Esophagus muscularis mucosa (tissue), 4 donors: ENCODE results near the gene ATXN7L3. TPM values are rescaled to one million over a fixed set of nuclear protein-coding genes. Genes with fewer than 3 reads are reported as not detected.

Experiments used
- DNase-seq: peaks from one replicate; pipeline ENCODE4 v3.0.0-alpha.2; 2017; ENCODE audit errors: extremely low spot score
- H3K27ac ChIP-seq, 4 donors: fragments of 200-600 bp; sonication (generic); replicated peaks in 1 of 4; 1 replicate in 3 of 4; 2 replicates in 1 of 4; pipeline ENCODE4 v1.5.1; 2016 to 2019; ENCODE audit warnings: mild to moderate bottlenecking in 1 of 4
- H3K27me3 ChIP-seq, 4 donors: fragments of 200-600 bp; sonication (generic); one replicate each; pipeline versions ENCODE4 v1.5.1 to v1.6.0; 2016 to 2019
- H3K36me3 ChIP-seq, 4 donors: fragments of 200-600 bp; sonication (generic); one replicate each; pipeline ENCODE4 v1.5.1; 2016 to 2019
- H3K4me1 ChIP-seq, 4 donors: fragments of 200-600 bp; sonication (generic); one replicate each; pipeline ENCODE4 v1.5.1; 2016 to 2019
- H3K4me3 ChIP-seq, 4 donors: fragments of 200-600 bp; sonication (generic); 1 replicate in 2 of 4; 2 replicates in 2 of 4; pipeline ENCODE4 v1.5.1; 2016 to 2019; ENCODE audit warnings: mild to moderate bottlenecking in 4 of 4, moderate library complexity in 1 of 4
- H3K9me3 ChIP-seq, 4 donors: fragments of 200-600 bp; sonication (generic); 1 replicate in 3 of 4; 2 replicates in 1 of 4; pipeline ENCODE4 v1.5.1; 2016 to 2019
- CTCF ChIP-seq, 3 experiments: fragments of 200-600 bp in 2 of 3; fragments of 450-650 bp in 1 of 3; sonication (generic) in 2 of 3; IDR thresholded peaks; one replicate each; pipeline ENCODE4 v1.5.1; 2017 to 2019; ENCODE audit warnings: antibody characterized with exemption in 3 of 3, mild to moderate bottlenecking in 2 of 3, moderate library complexity in 1 of 3
- EP300 ChIP-seq: sonication (generic); formaldehyde crosslinking; IDR thresholded peaks from one replicate; pipeline ENCODE4 v1.6.1; 2017; ENCODE audit warnings: antibody characterized with exemption
- POLR2A ChIP-seq: fragments of 450-650 bp; IDR thresholded peaks from one replicate; pipeline ENCODE4 v1.6.1; 2017; ENCODE audit warnings: antibody characterized with exemption, moderate library complexity, mild to moderate bottlenecking, low read depth
- POLR2AphosphoS5 ChIP-seq, 2 donors: sonication (generic); formaldehyde crosslinking; IDR thresholded peaks; one replicate each; pipeline ENCODE4 v1.6.1; 2017; ENCODE audit warnings: antibody characterized with exemption in 2 of 2
- WGBS: methylation state at CpG from one replicate; pipeline ENCODE4 v1.1.5; 2018; 5-methylcytosine and 5-hydroxymethylcytosine counted together
- intact Hi-C: fragments of 100-400 bp; cut with DNase I; formaldehyde crosslinking; loops from one replicate; pipeline ENCODE4 v1.15.1; 2023
- total RNA-seq, 4 donors: library from RNA; depleted of rRNA; stranded (reverse); fragments of >200 nt; gene quantifications; one replicate each; pipeline versions ENCODE4 v1.1.0 to v1.2.1, GENCODE V29; 2016

The ATXN7L3 gene
- total RNA-seq, 4 donors from 2014 or later, result 41.9 to 72.6 (median 50.0) TPM

DNA sequence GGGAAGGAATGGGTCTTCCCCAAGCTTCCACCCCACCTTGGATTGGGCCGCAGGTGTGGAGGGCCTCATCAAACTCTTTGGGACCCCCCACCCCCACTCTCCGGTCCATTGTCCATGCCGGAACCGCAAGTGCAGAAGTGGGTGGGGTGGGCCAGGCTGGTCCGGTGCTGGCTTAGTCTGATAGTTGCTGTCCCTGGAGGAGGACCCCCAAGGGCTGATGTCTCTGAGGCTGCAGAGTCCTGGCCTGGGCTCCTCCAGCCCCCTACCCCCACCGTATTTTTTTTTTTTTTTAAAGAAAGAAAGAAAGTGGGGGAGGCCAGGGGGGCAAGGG is 7.1 kb upstream of the ATXN7L3 start:
- Histone ChIP-seq H3K4me1 (peaks cover 14 to 33% (median 28%) of the 10 kb centered on the region in 4 donors), H3K27ac (no peak overlapping the region), H3K36me3 (peaks cover 18 to 52% (median 49%) of the 10 kb centered on the region in 4 donors), H3K9me3 (no peaks in the 10 kb centered on the region), H3K27me3 (peaks cover 0 to 8% (median 0%) of the 10 kb centered on the region in 4 donors), H3K4me3 (no peak overlapping the region)
- intact Hi-C loops, result no loop called here
- no peak for TF ChIP-seq POLR2AphosphoS5 (IDR thresholded peaks at IDR 0.05)
- TF ChIP-seq CTCF (IDR thresholded peaks at IDR 0.05), result no peak
- no peak for TF ChIP-seq EP300
- no peak for TF ChIP-seq POLR2A
- WGBS, result 77% methylated on average over 4 of the region's 6 CpGs
- DNase-seq, result no peak

GRCh38 chr17:44205962-44206824 is 6.5 kb upstream of the ATXN7L3 start:
- H3K9me3 ChIP-seq, result no peaks in the 10 kb centered on the region
- TF ChIP-seq EP300 (no peak), CTCF (IDR thresholded peaks at IDR 0.05) (no peak), POLR2A (no peak), POLR2AphosphoS5 (IDR thresholded peaks at IDR 0.05) (no peak)
- H3K4me1 ChIP-seq, result peaks cover 14 to 31% (median 24%) of the 10 kb centered on the region in 4 donors
- H3K27ac ChIP-seq, result peak overlapping the region in 1 of 4 donors; percentile 5
- peaks cover 0 to 8% (median 0%) of the 10 kb centered on the region in 4 donors for H3K27me3 ChIP-seq
- H3K36me3 ChIP-seq, result peaks cover 18 to 46% (median 43%) of the 10 kb centered on the region in 4 donors
- intact Hi-C loops, result no loop called here
- no peak overlapping the region for H3K4me3 ChIP-seq
- WGBS, result 39% methylated on average over 12 of the region's 13 CpGs
- DNase-seq, result no peak

DNA sequence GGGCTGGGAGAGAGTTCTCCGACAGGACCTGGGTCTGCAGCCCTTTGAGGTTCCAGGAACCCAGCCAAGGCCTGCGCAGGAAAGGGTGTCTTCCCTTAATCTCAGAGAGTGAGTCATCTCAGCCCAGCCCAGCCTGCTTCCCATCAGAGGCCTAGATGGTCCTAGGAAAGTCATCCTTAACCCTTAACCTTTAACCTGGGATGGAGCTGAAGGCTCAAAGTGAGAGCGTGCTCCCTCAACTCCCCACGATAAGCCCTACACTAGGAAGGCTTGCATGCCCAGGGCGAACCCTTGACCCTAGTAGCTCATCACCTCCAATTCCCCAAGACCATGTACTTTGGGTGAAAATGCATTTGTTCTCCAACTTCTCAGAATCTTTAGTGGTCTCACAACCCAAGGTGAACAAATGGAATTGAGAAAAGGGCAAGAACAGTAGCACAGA is 4.8 kb upstream of the ATXN7L3 start:
- no peak overlapping the region for H3K27ac ChIP-seq
- 61% methylated on average over 5 of the region's 5 CpGs for WGBS
- TF ChIP-seq POLR2A, result no peak
- no peak for TF ChIP-seq POLR2AphosphoS5 (IDR thresholded peaks at IDR 0.05)
- no peak for TF ChIP-seq CTCF (IDR thresholded peaks at IDR 0.05)
- no peak for TF ChIP-seq EP300
- H3K27me3 ChIP-seq, result no peaks in the 10 kb centered on the region
- H3K36me3 ChIP-seq, result peaks cover 18 to 31% (median 31%) of the 10 kb centered on the region in 4 donors
- no peak overlapping the region for H3K4me3 ChIP-seq
- H3K4me1 ChIP-seq, result peaks cover 6 to 23% (median 18%) of the 10 kb centered on the region in 4 donors
- no peaks in the 10 kb centered on the region for H3K9me3 ChIP-seq
- intact Hi-C loops, result no loop called here
- DNase-seq, result no peak

GRCh38 chr17:44203731-44204440 is 4.2 kb upstream of the ATXN7L3 start:
- 52% methylated on average over 9 of the region's 9 CpGs for WGBS
- no peak for TF ChIP-seq POLR2AphosphoS5 (IDR thresholded peaks at IDR 0.05)
- TF ChIP-seq CTCF (IDR thresholded peaks at IDR 0.05), result peak; percentile 51 to 67 (median 59)

More at GRCh38 chr17:44203731-44204440, 4.2 kb upstream of the ATXN7L3 start:
- Histone ChIP-seq H3K27ac (no peak overlapping the region), H3K4me3 (no peak overlapping the region), H3K36me3 (peaks cover 18 to 25% (median 25%) of the 10 kb centered on the region in 4 donors), H3K27me3 (no peaks in the 10 kb centered on the region), H3K9me3 (no peaks in the 10 kb centered on the region), H3K4me1 (peaks cover 6 to 23% (median 18%) of the 10 kb centered on the region in 4 donors)
- intact Hi-C loops, result no loop called here
- no peak for DNase-seq
